GM21786 (cell line): ENCODE data around the gene PTN.
"Not testable (repeated sequence)": the region's sequence is repeated elsewhere in the genome, so short reads cannot be mapped to it uniquely, and the experiment has no call there.

Source experiments
- ATAC-seq: cut with Tn5 transposase; IDR thresholded peaks from one replicate; pipeline ENCODE4 v1.9.1; 2021; ENCODE audit not compliant: unreplicated experiment

Gene PTN

GRCh38 chr7:137268001-137268865 lies 75.3 kb downstream of the PTN start:
- ATAC-seq: not testable (repeated sequence)

GRCh38 chr7:137266764-137267163 lies 76.8 kb downstream of the PTN start:
- ATAC-seq: no peak

GRCh38 chr7:137265480-137265879 lies 78.1 kb downstream of the PTN start:
- not testable (repeated sequence) for ATAC-seq

GRCh38 chr7:137262599-137262998 lies 80.9 kb downstream of the PTN start:
- no peak for ATAC-seq

GRCh38 chr7:137258552-137258951 lies 85.0 kb downstream of the PTN start:
- no peak for ATAC-seq

GRCh38 chr7:137254766-137255165 lies 88.8 kb downstream of the PTN start:
- ATAC-seq: no peak

GRCh38 chr7:137245890-137246289 lies 97.6 kb downstream of the PTN start:
- no peak for ATAC-seq

GRCh38 chr7:137245186-137245585 lies 98.3 kb downstream of the PTN start:
- no peak for ATAC-seq

GRCh38 chr7:137243741-137244140 lies 99.8 kb downstream of the PTN start:
- ATAC-seq: no peak

GRCh38 chr7:137242616-137243015 lies 100.9 kb downstream of the PTN start:
- ATAC-seq: no peak

GRCh38 chr7:137241655-137242360 lies 101.7 kb downstream of the PTN start:
- ATAC-seq: no peak

GRCh38 chr7:137239186-137239585 lies 104.3 kb downstream of the PTN start:
- ATAC-seq: not testable (repeated sequence)

GRCh38 chr7:137235434-137235833 lies 108.1 kb downstream of the PTN start:
- no peak for ATAC-seq

GRCh38 chr7:137231167-137231566 lies 112.4 kb downstream of the PTN start:
- ATAC-seq: no peak

- no peak for ATAC-seq
These were observed 122.1 kb downstream of the PTN start for GRCh38 chr7:137221467-137221866.

GRCh38 chr7:137213744-137214143 lies 129.8 kb downstream of the PTN start:
- no peak for ATAC-seq

- ATAC-seq: no peak
These were observed 134.2 kb downstream of the PTN start for GRCh38 chr7:137209151-137209817.

- ATAC-seq: no peak
These were observed 136.8 kb downstream of the PTN start for GRCh38 chr7:137206770-137207169.

GRCh38 chr7:137204246-137204645 lies 139.3 kb downstream of the PTN start:
- ATAC-seq: no peak

- no peak for ATAC-seq
These were observed 140.2 kb downstream of the PTN start for GRCh38 chr7:137203351-137203750.

GRCh38 chr7:137196648-137197047 lies 146.9 kb downstream of the PTN start:
- ATAC-seq: no peak

GRCh38 chr7:137195996-137196395 lies 147.5 kb downstream of the PTN start:
- no peak for ATAC-seq
